ENCODE data around the gene SLC39A3.

The SLC39A3 gene

DNA sequence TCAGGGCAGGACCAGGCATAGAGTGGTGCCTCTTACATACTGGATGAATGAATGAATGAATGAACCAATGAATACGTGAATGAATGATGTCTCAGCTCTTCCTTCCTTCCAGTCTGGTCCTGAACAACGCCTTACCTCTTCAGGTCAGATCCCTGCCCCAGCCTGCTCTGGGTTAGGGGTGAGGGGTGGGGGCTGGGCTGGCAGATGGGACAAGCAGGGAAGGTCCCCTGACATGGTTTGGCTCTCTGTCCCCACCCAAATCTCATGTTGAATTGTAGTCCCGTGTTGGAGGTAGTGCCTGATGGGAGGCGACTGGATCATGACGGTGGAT lies 28.0 kb downstream of the SLC39A3 start:
- H3K4me3 Mint-ChIP-seq, result no peak overlapping the region
- no peaks in the 10 kb centered on the region for H3K36me3 Mint-ChIP-seq
- H3K4me1 Mint-ChIP-seq, result peaks cover 3% of the 10 kb centered on the region
- H3K9me3 Mint-ChIP-seq, result no peaks in the 10 kb centered on the region
- no peaks in the 10 kb centered on the region for H3K27me3 Mint-ChIP-seq
- peak overlapping the region; percentile 23 for H3K27ac Mint-ChIP-seq

DNA sequence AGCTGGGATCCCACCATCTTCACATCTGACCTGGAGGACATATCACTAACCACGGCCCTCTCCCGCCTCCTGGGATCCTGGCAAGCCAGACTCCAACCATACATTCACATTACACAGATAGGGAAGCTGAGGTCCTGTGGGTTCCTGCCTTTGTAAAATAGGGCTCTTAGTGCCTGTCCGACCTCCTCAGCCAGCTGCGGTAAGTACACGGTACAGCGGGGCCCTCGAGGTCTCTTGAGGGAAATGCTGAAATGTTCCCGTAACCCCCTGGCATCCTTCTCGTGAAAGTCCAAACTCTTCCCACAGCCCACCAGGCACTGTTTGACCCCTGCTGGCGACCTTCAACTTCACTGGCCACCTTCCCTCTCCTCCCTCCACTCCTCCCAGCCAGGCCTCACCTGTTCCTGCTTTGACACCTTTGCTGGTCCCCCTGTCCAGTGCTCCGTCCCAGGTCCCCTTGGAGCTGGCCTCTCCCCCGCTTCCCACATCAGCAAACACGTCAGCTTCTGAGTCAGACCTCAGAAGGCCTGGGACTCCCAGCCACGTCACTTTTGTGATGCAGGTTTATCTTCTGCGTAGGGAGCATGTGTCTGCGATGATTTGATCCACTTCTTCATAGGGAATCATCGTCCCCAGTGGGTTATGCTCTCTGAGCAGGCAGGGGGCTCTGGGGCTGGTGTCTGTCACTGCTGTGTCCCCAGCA lies 28.5 kb downstream of the SLC39A3 start:
- Mint-ChIP-seq H3K4me3 (no peak overlapping the region), H3K27ac (no peak overlapping the region), H3K27me3 (no peaks in the 10 kb centered on the region), H3K9me3 (no peaks in the 10 kb centered on the region), H3K36me3 (no peaks in the 10 kb centered on the region), H3K4me1 (peaks cover 3% of the 10 kb centered on the region)

DNA sequence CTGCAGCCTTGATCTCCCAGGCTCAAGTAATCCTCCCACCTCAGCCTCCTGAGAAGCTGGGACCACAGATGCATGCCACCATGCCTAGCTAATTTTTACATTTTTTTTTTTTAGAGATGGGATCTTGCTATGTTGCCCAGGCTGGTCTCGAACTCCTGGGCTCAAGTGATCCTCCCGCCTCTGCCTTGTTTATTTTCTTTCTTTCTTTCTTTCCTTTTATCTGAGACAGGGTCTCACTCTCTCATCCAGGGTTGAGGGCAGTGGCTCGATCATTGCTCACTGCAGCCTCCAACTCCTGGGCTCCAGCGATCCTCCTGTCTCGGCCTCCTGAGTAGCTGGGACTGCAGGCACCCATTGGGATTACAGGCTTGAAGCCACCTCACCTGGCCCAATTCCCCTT lies 33.6 kb downstream of the SLC39A3 start:
- H3K27ac Mint-ChIP-seq, result no peak overlapping the region
- H3K4me3 Mint-ChIP-seq, result no peak overlapping the region
- no peaks in the 10 kb centered on the region for H3K27me3 Mint-ChIP-seq
- peaks cover 9% of the 10 kb centered on the region for H3K4me1 Mint-ChIP-seq
- no peaks in the 10 kb centered on the region for H3K36me3 Mint-ChIP-seq
- no peaks in the 10 kb centered on the region for H3K9me3 Mint-ChIP-seq

DNA sequence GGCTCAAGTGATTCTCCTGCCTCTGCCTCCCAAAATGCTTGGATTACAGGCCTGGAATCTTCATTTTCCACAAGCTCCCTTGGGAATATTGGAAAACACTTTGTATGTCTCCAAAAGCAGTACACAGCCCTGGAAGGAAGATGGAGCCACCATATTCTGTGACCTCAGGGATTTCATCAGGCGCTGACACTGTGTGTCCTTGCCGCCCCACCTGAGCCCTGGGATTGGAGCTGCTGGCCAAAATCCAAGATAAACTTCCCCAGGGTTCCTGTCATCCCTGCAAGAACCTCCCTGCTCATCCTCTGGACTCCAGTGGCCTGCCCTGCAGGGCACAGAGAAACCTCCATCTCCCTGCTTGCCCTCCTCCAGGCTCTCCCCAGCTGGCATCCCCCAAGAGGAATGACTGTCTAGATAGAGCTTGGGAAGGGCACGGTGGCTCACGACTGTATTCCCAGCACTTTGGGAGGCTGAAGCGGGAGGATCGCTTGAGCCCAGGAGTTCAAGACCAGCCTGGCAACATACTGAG lies 36.1 kb downstream of the SLC39A3 start:
- Mint-ChIP-seq H3K9me3 (no peaks in the 10 kb centered on the region), H3K27me3 (no peaks in the 10 kb centered on the region), H3K36me3 (no peaks in the 10 kb centered on the region), H3K4me1 (peaks cover 31% of the 10 kb centered on the region), H3K4me3 (peak overlapping the region; percentile 11), H3K27ac (no peak overlapping the region)

DNA sequence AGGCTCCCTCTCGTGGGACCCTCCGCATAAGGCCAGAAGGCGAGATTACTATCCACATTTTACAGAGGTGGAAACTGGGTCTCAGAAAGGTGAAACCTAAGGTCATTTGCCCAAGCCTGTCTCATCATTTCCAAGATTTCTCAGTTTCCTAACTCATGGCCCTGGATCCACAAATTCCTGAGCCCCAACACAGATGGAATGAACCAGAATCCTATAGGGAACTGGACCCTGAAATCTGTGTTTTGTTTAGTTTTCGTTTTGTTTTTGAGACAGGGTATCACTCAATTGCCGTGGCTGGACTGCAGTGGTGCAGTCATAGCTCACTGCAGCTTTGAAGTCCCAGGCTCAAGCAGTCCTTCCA lies 36.8 kb downstream of the SLC39A3 start:
- Mint-ChIP-seq H3K27me3 (no peaks in the 10 kb centered on the region), H3K27ac (peak overlapping the region; percentile 65), H3K9me3 (no peaks in the 10 kb centered on the region), H3K36me3 (no peaks in the 10 kb centered on the region), H3K4me3 (peak overlapping the region; percentile 77), H3K4me1 (peaks cover 34% of the 10 kb centered on the region)

DNA sequence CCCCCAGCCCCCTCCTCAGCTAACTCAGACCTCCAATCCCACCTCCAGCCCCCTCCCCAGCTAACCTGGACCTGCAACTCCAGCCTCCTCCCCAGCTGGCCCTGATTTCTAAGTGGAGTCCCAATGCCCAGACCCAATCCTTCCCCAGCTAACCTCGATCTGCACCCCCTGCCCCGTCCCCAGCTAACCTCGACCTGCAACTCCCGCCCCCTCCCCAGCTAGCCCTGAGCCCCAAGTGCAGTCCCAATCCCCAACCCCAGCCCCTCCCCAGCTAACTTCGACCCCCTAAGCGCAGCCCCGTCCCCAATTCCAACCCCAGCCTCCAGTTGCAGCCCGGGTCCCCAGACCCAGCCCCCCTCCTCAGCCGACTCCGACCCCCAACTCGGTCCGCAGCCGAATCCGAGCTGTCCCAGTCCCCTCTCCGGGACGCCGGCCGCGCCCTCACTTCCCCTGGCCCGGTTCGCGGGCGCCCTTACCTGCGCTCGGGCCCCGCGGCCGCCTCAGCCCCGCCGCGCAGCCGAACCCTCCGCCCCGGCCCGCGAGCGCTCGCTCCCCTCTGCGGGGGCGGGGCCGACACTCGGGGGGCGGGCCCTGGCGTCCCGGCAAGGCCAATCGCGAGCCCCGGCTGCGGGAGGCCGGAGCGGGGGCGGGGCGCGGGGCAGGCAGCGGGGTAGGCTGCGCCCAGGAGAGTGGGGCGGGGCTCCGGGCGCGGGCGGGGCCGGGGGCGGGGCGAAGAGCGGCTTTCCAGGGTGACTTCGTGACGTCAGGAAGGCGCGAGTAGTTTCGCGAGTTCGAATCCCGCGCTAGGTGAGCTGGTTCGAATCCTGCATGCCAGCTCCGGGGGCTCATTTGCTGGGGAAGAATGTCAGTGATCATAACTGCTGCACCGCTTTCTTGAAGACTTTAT lies 37.4 kb downstream of the SLC39A3 start, which contains the start of gene GNG7:
Gene GNG7 (minus strand): TSS at position 525 of the 907 bp plus-strand sequence. CDS start 182,006 bp downstream, outside the sequence.
- peak within 1 kb of the TSS; percentile 77 for H3K4me3 Mint-ChIP-seq
- no peaks in the 10 kb centered on the region for H3K36me3 Mint-ChIP-seq
- H3K27me3 Mint-ChIP-seq, result no peaks in the 10 kb centered on the region
- H3K9me3 Mint-ChIP-seq, result no peaks in the 10 kb centered on the region
- H3K27ac Mint-ChIP-seq, result peak within 1 kb of the TSS; percentile 65
- H3K4me1 Mint-ChIP-seq, result peaks cover 34% of the 10 kb centered on the region

DNA sequence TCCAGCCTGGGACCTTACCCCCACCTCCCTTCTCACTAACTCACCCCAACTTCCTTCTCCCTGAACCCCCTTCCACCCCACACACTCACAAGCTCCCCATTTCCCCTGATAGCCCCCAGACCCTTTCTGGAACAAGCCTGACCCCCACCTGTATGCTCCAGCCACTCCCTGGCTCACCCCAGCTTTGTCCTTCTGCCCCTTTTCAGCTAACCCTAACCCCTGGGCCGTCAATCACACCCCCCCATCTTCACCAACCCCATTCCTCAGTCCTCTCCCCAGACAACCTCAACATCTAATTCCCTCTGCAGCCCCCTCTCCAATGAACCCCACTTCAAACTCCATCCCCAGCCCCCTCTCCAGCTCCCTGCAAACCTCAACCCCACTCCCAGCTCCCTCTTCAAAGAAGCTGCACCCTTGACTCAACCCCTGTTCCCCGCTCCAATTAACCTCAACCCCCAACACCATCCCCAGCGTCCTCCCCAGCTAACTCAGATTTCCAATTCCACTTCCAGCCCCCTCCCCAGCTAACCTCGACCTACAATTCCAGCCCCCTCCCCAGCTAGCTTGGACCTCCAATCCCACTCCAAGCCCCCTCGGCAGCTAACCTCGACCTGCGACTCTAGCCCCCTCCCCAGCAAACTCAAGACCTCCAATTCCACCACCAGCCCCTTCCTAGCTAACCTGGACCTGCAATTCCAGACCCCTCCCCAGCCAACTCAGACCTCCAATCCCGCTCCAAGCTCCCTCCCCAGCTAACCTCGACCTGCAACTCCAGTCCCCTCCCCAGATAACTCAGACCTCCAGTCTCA lies 38.3 kb downstream of the SLC39A3 start:
- H3K36me3 Mint-ChIP-seq, result no peaks in the 10 kb centered on the region
- H3K27me3 Mint-ChIP-seq, result no peaks in the 10 kb centered on the region
- H3K9me3 Mint-ChIP-seq, result no peaks in the 10 kb centered on the region
- peak overlapping the region; percentile 30 for H3K27ac Mint-ChIP-seq
- peaks cover 34% of the 10 kb centered on the region for H3K4me1 Mint-ChIP-seq
- peak overlapping the region; percentile 74 for H3K4me3 Mint-ChIP-seq

DNA sequence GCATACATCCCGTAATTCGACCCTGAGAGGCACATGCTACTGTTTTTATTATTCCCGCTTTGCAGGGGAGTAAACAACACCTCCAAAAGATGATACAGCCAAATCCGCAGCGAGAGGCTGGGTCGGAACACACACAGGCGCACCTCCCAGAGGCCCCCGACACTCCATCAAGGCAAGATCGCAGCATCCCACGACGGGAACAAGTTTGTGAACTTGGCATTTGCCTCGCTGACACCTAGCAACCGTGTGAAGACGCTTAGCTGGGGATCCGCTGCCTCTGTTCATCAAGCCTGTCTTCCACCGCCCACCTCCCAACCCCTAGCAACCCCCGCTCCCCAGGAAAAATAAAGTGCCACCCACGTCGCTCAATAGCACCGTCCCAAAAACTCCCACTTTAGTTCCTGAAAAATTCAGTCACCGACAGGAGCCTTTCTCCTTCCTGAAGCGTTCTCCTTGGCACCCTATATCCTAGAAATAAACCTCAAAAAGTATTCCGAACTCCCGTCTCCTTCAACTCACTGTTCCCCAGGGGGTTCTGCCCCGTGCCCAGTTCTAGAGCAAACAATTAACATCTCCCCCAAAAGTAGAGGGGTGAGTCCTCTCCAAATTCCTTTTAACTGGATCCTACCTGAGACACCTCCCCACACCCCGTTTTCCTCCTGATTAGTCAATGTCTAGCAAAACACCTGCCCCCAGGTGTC lies 39.0 kb downstream of the SLC39A3 start:
- no peaks in the 10 kb centered on the region for H3K36me3 Mint-ChIP-seq
- no peaks in the 10 kb centered on the region for H3K27me3 Mint-ChIP-seq
- peaks cover 34% of the 10 kb centered on the region for H3K4me1 Mint-ChIP-seq
- H3K27ac Mint-ChIP-seq, result peak overlapping the region; percentile 5
- peak overlapping the region; percentile 26 for H3K4me3 Mint-ChIP-seq
- H3K9me3 Mint-ChIP-seq, result no peaks in the 10 kb centered on the region

DNA sequence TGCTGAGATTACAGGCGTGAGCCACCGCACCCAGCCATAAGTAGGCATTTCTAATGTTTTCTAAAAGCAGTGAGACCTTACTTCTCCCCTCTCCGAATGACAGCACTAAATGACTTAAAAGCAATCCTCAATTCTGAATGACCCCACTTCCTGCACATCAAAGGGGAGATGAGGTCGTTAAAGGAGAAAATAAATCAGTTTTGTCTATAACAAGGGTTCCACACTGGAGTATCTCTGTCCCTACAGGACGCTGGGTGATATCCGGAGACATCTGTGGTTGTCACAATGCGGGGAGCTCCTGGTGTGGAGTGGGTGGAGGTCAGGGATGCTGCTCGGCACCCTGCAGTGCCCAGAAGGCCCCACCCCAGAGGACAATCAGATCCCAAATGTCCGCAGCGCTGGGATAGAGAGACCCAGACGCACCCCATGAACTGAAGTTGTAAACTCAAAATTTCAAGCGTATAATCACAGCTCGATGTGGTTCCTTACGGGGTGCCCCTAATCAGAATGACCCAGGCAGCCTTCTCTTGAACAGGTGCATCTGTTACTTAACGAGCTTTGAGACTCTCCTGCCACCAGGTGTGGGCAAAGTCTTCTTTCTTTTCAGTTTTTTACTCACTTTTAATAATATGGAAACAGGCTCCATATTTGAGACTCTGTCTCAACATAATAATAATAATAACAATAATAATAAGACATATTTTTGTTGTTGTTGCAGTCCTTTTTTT lies 40.2 kb downstream of the SLC39A3 start:
- Mint-ChIP-seq H3K4me1 (peaks cover 34% of the 10 kb centered on the region), H3K4me3 (no peak overlapping the region), H3K27me3 (no peaks in the 10 kb centered on the region), H3K27ac (no peak overlapping the region), H3K36me3 (no peaks in the 10 kb centered on the region), H3K9me3 (no peaks in the 10 kb centered on the region)

DNA sequence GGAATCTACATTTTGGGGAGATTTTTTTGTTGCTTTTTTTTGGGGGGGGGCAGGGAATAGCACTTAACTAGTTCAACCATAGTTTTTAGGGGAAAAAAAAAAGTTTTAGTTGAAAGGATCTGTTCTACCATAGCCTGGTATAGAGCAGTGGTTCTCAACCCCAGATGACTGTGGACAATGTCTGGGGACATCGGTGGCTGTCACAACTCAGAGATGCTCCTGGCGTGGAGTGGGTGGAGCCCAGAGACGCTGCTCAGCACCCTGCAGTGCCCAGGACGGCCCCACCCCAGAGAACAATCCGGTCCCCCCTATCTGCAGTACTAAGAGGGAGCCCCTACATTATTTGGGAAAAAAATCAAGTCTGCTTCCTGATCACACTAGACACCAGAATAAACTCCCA lies 45.6 kb downstream of the SLC39A3 start:
- Mint-ChIP-seq H3K9me3 (no peaks in the 10 kb centered on the region), H3K4me3 (no peak overlapping the region), H3K27me3 (no peaks in the 10 kb centered on the region), H3K4me1 (peaks cover 7% of the 10 kb centered on the region), H3K36me3 (no peaks in the 10 kb centered on the region), H3K27ac (no peak overlapping the region)

DNA sequence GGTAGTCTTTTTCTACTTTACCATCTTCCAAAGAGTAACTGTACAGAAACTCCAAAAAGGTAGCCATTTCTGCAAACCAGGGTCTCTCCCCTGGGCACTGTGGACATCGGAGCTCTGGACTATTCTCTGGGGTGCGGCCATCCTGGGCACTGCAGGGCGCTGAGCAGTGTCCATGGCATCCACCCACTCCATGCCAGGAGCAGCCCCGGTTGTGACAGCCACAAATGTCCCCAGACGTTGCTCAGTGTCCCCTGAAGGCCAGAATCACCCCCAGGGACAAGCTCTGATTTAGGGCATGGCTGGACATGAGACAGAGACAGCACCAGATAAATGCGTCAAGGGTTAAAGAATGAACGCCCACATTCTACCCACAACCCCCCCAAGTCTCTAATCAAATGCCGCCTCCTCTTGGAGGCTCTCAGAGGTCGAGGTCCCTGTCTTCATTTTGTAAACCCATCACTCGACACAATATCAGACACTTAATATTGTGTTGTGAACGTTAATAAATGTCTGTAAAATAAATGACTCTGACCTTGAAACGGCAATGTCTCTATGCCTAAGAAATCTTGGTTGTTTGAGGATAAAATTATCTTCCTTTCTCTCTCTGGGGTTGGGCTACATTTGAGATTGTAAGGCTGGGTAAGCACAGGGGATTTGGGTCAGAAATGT lies 46.2 kb downstream of the SLC39A3 start:
- H3K27me3 Mint-ChIP-seq, result no peaks in the 10 kb centered on the region
- peaks cover 2% of the 10 kb centered on the region for H3K4me1 Mint-ChIP-seq
- no peak overlapping the region for H3K27ac Mint-ChIP-seq
- H3K36me3 Mint-ChIP-seq, result no peaks in the 10 kb centered on the region
- no peak overlapping the region for H3K4me3 Mint-ChIP-seq
- H3K9me3 Mint-ChIP-seq, result no peaks in the 10 kb centered on the region

DNA sequence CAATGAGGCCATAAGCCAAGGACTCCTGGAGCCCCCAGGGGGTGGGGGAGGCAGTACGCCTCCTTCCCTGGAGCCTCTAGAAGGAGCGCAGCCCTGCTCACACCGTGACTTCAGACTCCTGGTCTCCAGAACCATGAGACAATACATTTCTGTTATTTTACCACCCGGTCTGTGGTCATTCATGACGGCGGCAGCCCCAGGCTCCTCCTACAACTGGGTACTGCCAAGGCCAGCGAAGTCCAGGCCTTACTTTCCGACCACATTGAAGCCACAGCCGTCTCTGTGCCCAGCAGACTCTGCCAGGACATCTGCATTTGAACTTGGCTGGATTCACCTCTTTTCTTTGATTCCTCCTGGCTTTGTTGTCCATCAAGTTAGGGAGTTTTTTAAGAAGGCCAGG lies 47.9 kb downstream of the SLC39A3 start:
- H3K27me3 Mint-ChIP-seq, result no peaks in the 10 kb centered on the region
- H3K27ac Mint-ChIP-seq, result no peak overlapping the region
- no peaks in the 10 kb centered on the region for H3K4me1 Mint-ChIP-seq
- no peaks in the 10 kb centered on the region for H3K9me3 Mint-ChIP-seq
- no peak overlapping the region for H3K4me3 Mint-ChIP-seq
- H3K36me3 Mint-ChIP-seq, result no peaks in the 10 kb centered on the region

DNA sequence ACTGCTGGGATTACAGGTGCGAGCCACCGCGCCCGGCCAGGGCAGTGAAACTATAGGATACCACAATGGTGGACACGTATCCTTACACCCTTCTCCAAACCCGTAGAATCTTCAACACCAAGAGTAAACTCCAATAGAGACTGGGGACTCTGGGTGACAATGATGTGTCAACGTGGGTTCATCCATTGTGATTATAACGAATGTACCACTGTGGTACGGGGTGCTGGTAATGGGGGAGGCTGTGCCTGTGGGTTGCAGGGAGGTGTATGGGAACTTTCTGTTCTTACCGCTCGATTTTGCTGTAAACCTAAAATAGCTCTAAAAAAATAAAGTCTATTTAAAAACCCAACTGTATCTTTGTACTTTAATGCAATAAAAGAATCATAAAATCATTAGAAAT lies 49.0 kb downstream of the SLC39A3 start:
- Mint-ChIP-seq H3K27ac (no peak overlapping the region), H3K27me3 (no peaks in the 10 kb centered on the region), H3K4me3 (no peak overlapping the region), H3K9me3 (no peaks in the 10 kb centered on the region), H3K4me1 (no peaks in the 10 kb centered on the region), H3K36me3 (no peaks in the 10 kb centered on the region)

DNA sequence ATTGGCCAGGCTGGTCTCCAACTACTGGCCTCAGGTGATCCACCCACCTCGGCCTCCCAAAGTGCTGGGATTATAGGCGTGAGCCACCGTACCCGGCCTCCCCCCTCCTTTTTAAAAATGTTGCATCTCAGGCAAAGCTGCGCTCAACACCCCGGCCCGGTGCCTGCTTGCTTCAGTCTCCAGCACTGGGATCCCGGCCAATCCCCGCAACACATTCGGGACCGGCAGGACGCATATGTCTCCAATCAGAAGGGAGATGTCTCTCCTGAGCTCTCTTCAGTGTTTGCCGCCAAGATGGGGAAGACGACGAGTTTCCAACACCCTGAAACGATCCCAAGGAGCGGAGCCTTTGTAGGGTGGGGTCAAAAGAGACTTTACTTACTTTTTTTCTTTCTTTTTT lies 53.5 kb downstream of the SLC39A3 start:
- Mint-ChIP-seq H3K4me3 (no peak overlapping the region), H3K9me3 (no peaks in the 10 kb centered on the region), H3K27me3 (no peaks in the 10 kb centered on the region), H3K36me3 (no peaks in the 10 kb centered on the region), H3K27ac (no peak overlapping the region), H3K4me1 (no peaks in the 10 kb centered on the region)

All from activated naive CD4-positive, alpha-beta T cell treated with anti-CD3 and anti-CD28 coated beads, Interleukin-2, amount 50 U/mL, for 24 hours (primary cell).